SK-N-SH treated with all-trans-retinoic acid at 6 μM for 48 hours (cell line): Measurements from ENCODE around the gene STX19.

Experiments used
- CSDC2 ChIP-seq: fragments of 250-450 bp; sonication (Bioruptor Pico); IDR thresholded peaks from 2 replicates; pipeline ENCODE4 v1.5.0; 2020; ENCODE audit warnings: mild to moderate bottlenecking, moderate library complexity
- PPARA ChIP-seq: fragments of 250-450 bp; sonication (Bioruptor Pico); IDR thresholded peaks from 2 replicates; pipeline ENCODE4 v1.5.0; 2020; ENCODE audit warnings: mild to moderate bottlenecking, borderline replicate concordance
- RARB ChIP-seq: fragments of 250-450 bp; sonication (Bioruptor Pico); IDR thresholded peaks from 2 replicates; pipeline ENCODE4 v1.8.0; 2021; ENCODE audit warnings: mild to moderate bottlenecking, moderate library complexity
- ZFP3 ChIP-seq: fragments of 250-450 bp; sonication (Bioruptor Pico); IDR thresholded peaks from 2 replicates; pipeline ENCODE4 v1.5.0; 2020; ENCODE audit warnings: mild to moderate bottlenecking, moderate library complexity
- ZNF565 ChIP-seq: fragments of 450-650 bp; formaldehyde crosslinking; conservative IDR thresholded peaks from 2 replicates; pipeline ENCODE4 v1.5.0; 2020; ENCODE audit warnings: low read depth, mild to moderate bottlenecking, moderate library complexity
- ZNF8 ChIP-seq: fragments of 450-650 bp; formaldehyde crosslinking; IDR thresholded peaks from 2 replicates; pipeline ENCODE4 v1.5.0; 2020; ENCODE audit warnings: mild to moderate bottlenecking, moderate library complexity
- TF ChIP-seq, protein P1 (sequence below): fragments of 250-450 bp; sonication (Bioruptor Pico); IDR thresholded peaks from 2 replicates; pipeline ENCODE4 v1.8.0; 2020; ENCODE audit warnings: mild to moderate bottlenecking, moderate library complexity, borderline replicate concordance

GRCh38 chr3:93992207-93992606 is 36.2 kb downstream of the STX19 start:
- TF ChIP-seq RARB (CRISPR knock-in tag) (no peak), ZNF565 (CRISPR knock-in tag) (no peak), PPARA (CRISPR knock-in tag) (no peak), ZFP3 (CRISPR knock-in tag) (no peak), CSDC2 (CRISPR knock-in tag) (no peak), ZNF8 (CRISPR knock-in tag) (no peak)
- TF ChIP-seq, protein P1, sequence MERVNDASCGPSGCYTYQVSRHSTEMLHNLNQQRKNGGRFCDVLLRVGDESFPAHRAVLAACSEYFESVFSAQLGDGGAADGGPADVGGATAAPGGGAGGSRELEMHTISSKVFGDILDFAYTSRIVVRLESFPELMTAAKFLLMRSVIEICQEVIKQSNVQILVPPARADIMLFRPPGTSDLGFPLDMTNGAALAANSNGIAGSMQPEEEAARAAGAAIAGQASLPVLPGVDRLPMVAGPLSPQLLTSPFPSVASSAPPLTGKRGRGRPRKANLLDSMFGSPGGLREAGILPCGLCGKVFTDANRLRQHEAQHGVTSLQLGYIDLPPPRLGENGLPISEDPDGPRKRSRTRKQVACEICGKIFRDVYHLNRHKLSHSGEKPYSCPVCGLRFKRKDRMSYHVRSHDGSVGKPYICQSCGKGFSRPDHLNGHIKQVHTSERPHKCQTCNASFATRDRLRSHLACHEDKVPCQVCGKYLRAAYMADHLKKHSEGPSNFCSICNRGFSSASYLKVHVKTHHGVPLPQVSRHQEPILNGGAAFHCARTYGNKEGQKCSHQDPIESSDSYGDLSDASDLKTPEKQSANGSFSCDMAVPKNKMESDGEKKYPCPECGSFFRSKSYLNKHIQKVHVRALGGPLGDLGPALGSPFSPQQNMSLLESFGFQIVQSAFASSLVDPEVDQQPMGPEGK (CRISPR knock-in tag), result no peak
